Liver (tissue), 9 donors: Measurements from ENCODE around the gene ABHD14A. TPM values are rescaled to one million over a fixed set of nuclear protein-coding genes. Genes with fewer than 3 reads are reported as not detected.

Experiments
- DNase-seq: peaks from one replicate; pipeline ENCODE4 v3.0.0-alpha.2; 2017; ENCODE audit warnings: low spot score
- H3K27ac ChIP-seq, 2 donors: one replicate each; pipeline ENCODE4 v1.7.0; 2013; ENCODE audit warnings: inconsistent platforms in 2 of 2, low read length in 2 of 2, control low read depth in 1 of 2, low read depth in 1 of 2, mild to moderate bottlenecking in 1 of 2
- H3K27me3 ChIP-seq, 4 donors: one replicate each; pipeline versions ENCODE4 v1.6.1 to v1.7.0; 2013; ENCODE audit warnings: low read length in 3 of 4, inconsistent platforms in 1 of 4, mild to moderate bottlenecking in 1 of 4, moderate library complexity in 1 of 4; ENCODE audit not compliant: control insufficient read depth in 4 of 4, insufficient read depth in 4 of 4
- H3K36me3 ChIP-seq, 4 donors: one replicate each; pipeline versions ENCODE4 v1.6.1 to v1.7.0; 2013; ENCODE audit warnings: low read length in 3 of 4, mild to moderate bottlenecking in 3 of 4, low read depth in 1 of 4, moderate library complexity in 1 of 4; ENCODE audit not compliant: control insufficient read depth in 4 of 4, insufficient read depth in 3 of 4
- H3K4me1 ChIP-seq, 4 donors: one replicate each; pipeline versions ENCODE4 v1.6.1 to v1.7.0; 2013; ENCODE audit warnings: low read length in 3 of 4, mild to moderate bottlenecking in 3 of 4, moderate library complexity in 1 of 4; ENCODE audit not compliant: control insufficient read depth in 4 of 4, insufficient read depth in 4 of 4
- H3K4me3 ChIP-seq, 3 donors: one replicate each; pipeline versions ENCODE4 v1.6.1 to v1.7.0; 2013; ENCODE audit warnings: low read length in 3 of 3, control low read depth in 1 of 3, low read depth in 1 of 3, mild to moderate bottlenecking in 1 of 3
- H3K9ac ChIP-seq, 2 donors: one replicate each; pipeline ENCODE4 v1.7.0; 2013; ENCODE audit warnings: low read length in 2 of 2, mild to moderate bottlenecking in 2 of 2, moderate library complexity in 2 of 2, control low read depth in 1 of 2, low read depth in 1 of 2
- H3K9me3 ChIP-seq, 4 donors: one replicate each; pipeline versions ENCODE4 v1.6.1 to v1.7.0; 2013; ENCODE audit warnings: low read length in 3 of 4; ENCODE audit not compliant: control insufficient read depth in 4 of 4
- ATF3 ChIP-seq: IDR thresholded peaks from 2 replicates; pipeline ENCODE4 v1.6.1; 2016; ENCODE audit warnings: antibody characterized with exemption
- CTCF ChIP-seq: fragments of 150-350 bp; IDR thresholded peaks from 2 replicates; pipeline ENCODE4 v1.5.1; 2017; ENCODE audit warnings: improper control_type of control experiment, low read depth, low read length; ENCODE audit not compliant: missing input control
- EGR1 ChIP-seq, 2 donors: IDR thresholded peaks; 2 replicates each; pipeline ENCODE4 v1.6.1; 2016 to 2018; ENCODE audit warnings: antibody characterized with exemption in 2 of 2, low read depth in 2 of 2
- FOXA1 ChIP-seq: IDR thresholded peaks from 2 replicates; pipeline ENCODE4 v1.6.1; 2016; ENCODE audit warnings: antibody characterized with exemption
- FOXA2 ChIP-seq: IDR thresholded peaks from 2 replicates; pipeline ENCODE4 v1.6.1; 2016; ENCODE audit warnings: antibody characterized with exemption
- GABPA ChIP-seq, 2 donors: IDR thresholded peaks in 1 of 2; conservative IDR thresholded peaks in 1 of 2; 2 replicates each; pipeline ENCODE4 v1.6.1; 2016; ENCODE audit warnings: antibody characterized with exemption in 2 of 2, mild to moderate bottlenecking in 1 of 2, moderate library complexity in 1 of 2
- HNF4A ChIP-seq, 2 donors: conservative IDR thresholded peaks; 2 replicates each; pipeline ENCODE4 v1.6.1; 2016; ENCODE audit warnings: antibody characterized with exemption in 2 of 2, mild to moderate bottlenecking in 2 of 2
- HNF4G ChIP-seq: IDR thresholded peaks from 2 replicates; pipeline ENCODE4 v1.6.1; 2016; ENCODE audit warnings: antibody characterized with exemption
- JUND ChIP-seq, 2 donors: IDR thresholded peaks; 2 replicates each; pipeline ENCODE4 v1.6.1; 2016; ENCODE audit warnings: antibody characterized with exemption in 2 of 2
- MAX ChIP-seq: IDR thresholded peaks from 2 replicates; pipeline ENCODE4 v1.6.1; 2016; ENCODE audit warnings: antibody characterized with exemption
- NR2F2 ChIP-seq: IDR thresholded peaks from 2 replicates; pipeline ENCODE4 v1.6.1; 2016; ENCODE audit warnings: antibody characterized with exemption
- RAD21 ChIP-seq, 2 donors: IDR thresholded peaks; 2 replicates each; pipeline ENCODE4 v1.6.1; 2016; ENCODE audit warnings: antibody characterized with exemption in 2 of 2, mild to moderate bottlenecking in 2 of 2
- REST ChIP-seq: IDR thresholded peaks from 2 replicates; pipeline ENCODE4 v1.6.1; 2016; ENCODE audit warnings: antibody characterized with exemption, mild to moderate bottlenecking
- RXRA ChIP-seq, 2 donors: IDR thresholded peaks; 2 replicates each; pipeline ENCODE4 v1.6.1; 2017 to 2018; ENCODE audit warnings: antibody characterized with exemption in 2 of 2, mild to moderate bottlenecking in 1 of 2
- SP1 ChIP-seq: IDR thresholded peaks from 2 replicates; pipeline ENCODE4 v1.6.1; 2018; ENCODE audit warnings: antibody characterized with exemption, mild to moderate bottlenecking
- TAF1 ChIP-seq: conservative IDR thresholded peaks from 2 replicates; pipeline ENCODE4 v1.6.1; 2016; ENCODE audit warnings: antibody characterized with exemption, mild to moderate bottlenecking
- YY1 ChIP-seq: IDR thresholded peaks from 2 replicates; pipeline ENCODE4 v1.6.1; 2016; ENCODE audit warnings: antibody characterized with exemption, mild to moderate bottlenecking
- ZBTB33 ChIP-seq: IDR thresholded peaks from 2 replicates; pipeline ENCODE4 v1.6.1; 2016; ENCODE audit warnings: antibody characterized with exemption
- WGBS: extraction: QIAGEN DNeasy Blood & Tissue Kit; methylation state at CpG from one replicate; pipeline ENCODE4 v1.1.7; 2013; 5-methylcytosine and 5-hydroxymethylcytosine counted together
- polyA plus RNA-seq, 2 donors: library from polyadenylated mRNA; stranded (reverse) in 1 of 2; unstranded in 1 of 2; fragments of 200-250 nt in 1 of 2; fragments of >200 nt in 1 of 2; fragmentation: Nextera tagmentation in 1 of 2; extraction: Ambion mirVana in 1 of 2; gene quantifications; one replicate each; pipeline versions ENCODE4 v1.2.1 to v1.2.3, GENCODE V29; 2013 to 2015
- total RNA-seq, 2 donors: library from RNA; depleted of rRNA; stranded (reverse); fragments of >200 nt; gene quantifications; one replicate each; pipeline ENCODE4 v1.2.3, GENCODE V29; 2014
- donor health status: healthy.
- donor health status: healthy.
- donor health status: healthy.
- donor health status: healthy.
- donor health status: healthy.

ABHD14A gene
- total and polyA plus RNA-seq, 4 donors: 8.2 to 19.9 (median 13.4) TPM

GRCh38 chr3:52004906-52005395 is 30.1 kb downstream of the ABHD14A start:
- 85% methylated on average over 4 of the region's 4 CpGs for WGBS
- no peak overlapping the region for H3K27ac ChIP-seq
- H3K36me3 ChIP-seq: no peaks in the 10 kb centered on the region
- no peak overlapping the region for H3K9ac ChIP-seq
- H3K9me3 ChIP-seq: no peaks in the 10 kb centered on the region
- H3K27me3 ChIP-seq: no peaks in the 10 kb centered on the region
- TF ChIP-seq SP1 (no peak), MAX (no peak), TAF1 (no peak), HNF4G (no peak), GABPA (IDR thresholded peaks at IDR 0.05 in 1 of 2, conservative IDR thresholded peaks at IDR 0.05 in 1 of 2) (no peak), HNF4A (conservative IDR thresholded peaks at IDR 0.05) (no peak), ATF3 (no peak), RXRA (IDR thresholded peaks at IDR 0.05) (no peak), CTCF (no peak), RAD21 (IDR thresholded peaks at IDR 0.05) (no peak), NR2F2 (no peak), ZBTB33 (no peak), FOXA1 (no peak), JUND (IDR thresholded peaks at IDR 0.05) (no peak), EGR1 (IDR thresholded peaks at IDR 0.05; ENCODE audit: low read depth in 2 of 2) (no peak), FOXA2 (no peak), REST (no peak), YY1 (no peak)
- peaks cover 0 to 18% (median 1%) of the 10 kb centered on the region in 4 donors for H3K4me1 ChIP-seq
- no peak for DNase-seq
- H3K4me3 ChIP-seq: no peak overlapping the region
